Midbrain (tissue), 1 donor: ENCODE results near the gene NPAS2.

Experiments
- DNase-seq: peaks from one replicate; lab custom pipeline; 2025; lab: John Stamatoyannopoulos, UW

NPAS2 gene

GRCh38 chr2:100819370-100820272, at the start of gene NPAS2:
Gene NPAS2, plus strand, starts transcription at chr2:100820139. Its CDS starts 84,616 bp downstream, at chr2:100904755.
- peak; percentile 16 for DNase-seq

GRCh38 chr2:100771125-100771524, 48.8 kb upstream of the NPAS2 start:
- no peak for DNase-seq

GRCh38 chr2:100773538-100773937, 46.4 kb upstream of the NPAS2 start:
- no peak for DNase-seq

- no peak for DNase-seq
These were observed 43.5 kb upstream of the NPAS2 start for GRCh38 chr2:100776445-100776844.

- DNase-seq = no peak
These were observed 41.1 kb upstream of the NPAS2 start for GRCh38 chr2:100778637-100779450.

GRCh38 chr2:100779908-100780202, 40.1 kb upstream of the NPAS2 start:
- DNase-seq = no peak

GRCh38 chr2:100780203-100781008, 39.5 kb upstream of the NPAS2 start:
- no peak for DNase-seq

GRCh38 chr2:100781009-100781325, 39.0 kb upstream of the NPAS2 start:
- DNase-seq = no peak

- DNase-seq = no peak
These were observed 38.2 kb upstream of the NPAS2 start for GRCh38 chr2:100781523-100782379.

GRCh38 chr2:100782380-100782878, 37.5 kb upstream of the NPAS2 start:
- no peak for DNase-seq

- DNase-seq = no peak
These were observed 36.0 kb upstream of the NPAS2 start for GRCh38 chr2:100783987-100784386.

GRCh38 chr2:100784681-100785080, 35.3 kb upstream of the NPAS2 start:
- DNase-seq = no peak

GRCh38 chr2:100785626-100786296, 34.2 kb upstream of the NPAS2 start:
- no peak for DNase-seq

- no peak for DNase-seq
These were observed 33.7 kb upstream of the NPAS2 start for GRCh38 chr2:100786297-100786658.

GRCh38 chr2:100786985-100787384, 33.0 kb upstream of the NPAS2 start:
- DNase-seq = no peak

- DNase-seq = no peak
These were observed 30.6 kb upstream of the NPAS2 start for GRCh38 chr2:100789361-100789760.

- no peak for DNase-seq
These were observed 28.5 kb upstream of the NPAS2 start for GRCh38 chr2:100791294-100791935.

GRCh38 chr2:100791936-100792308, 28.0 kb upstream of the NPAS2 start:
- DNase-seq = no peak

- DNase-seq = no peak
These were observed 26.7 kb upstream of the NPAS2 start for GRCh38 chr2:100793220-100793619.

- DNase-seq = no peak
These were observed 26.0 kb upstream of the NPAS2 start for GRCh38 chr2:100793982-100794381.
